Immature natural killer cell (primary cell): ENCODE results near the gene LAMA5. TPM values are rescaled to one million over a fixed set of nuclear protein-coding genes. Genes with fewer than 3 reads are reported as not detected.

Experiments used
- DNase-seq, 3 donors: peaks; one replicate each; pipeline ENCODE4 v3.0.0; 2022; ENCODE audit warnings: mixed read lengths in 1 of 3
- H3K27ac Mint-ChIP-seq, 6 donors: one replicate each; pipeline ENCODE4 v1.8.0; 2020; ENCODE audit warnings: mixed read lengths in 6 of 6, mild to moderate bottlenecking in 5 of 6, inconsistent platforms in 4 of 6, moderate library complexity in 3 of 6
- H3K27me3 Mint-ChIP-seq, 3 donors: one replicate each; pipeline ENCODE4 v1.8.0; 2020 to 2021; ENCODE audit warnings: low read depth in 3 of 3, mild to moderate bottlenecking in 3 of 3, mixed read lengths in 3 of 3, moderate library complexity in 3 of 3, inconsistent platforms in 1 of 3
- H3K36me3 Mint-ChIP-seq, 3 donors: one replicate each; pipeline ENCODE4 v1.8.0; 2020; ENCODE audit warnings: mixed read lengths in 3 of 3, inconsistent platforms in 2 of 3, mild to moderate bottlenecking in 2 of 3
- H3K4me1 Mint-ChIP-seq, 2 donors: one replicate each; pipeline ENCODE4 v1.8.0; 2020; ENCODE audit warnings: inconsistent platforms in 2 of 2, mild to moderate bottlenecking in 2 of 2, mixed read lengths in 2 of 2, moderate library complexity in 1 of 2
- H3K4me3 Mint-ChIP-seq, 5 donors: one replicate each; pipeline ENCODE4 v1.8.0; 2020; ENCODE audit warnings: mild to moderate bottlenecking in 5 of 5, mixed read lengths in 5 of 5, inconsistent platforms in 3 of 5, moderate library complexity in 3 of 5
- H3K9me3 Mint-ChIP-seq, 6 donors: one replicate each; pipeline ENCODE4 v1.8.0; 2020; ENCODE audit warnings: mild to moderate bottlenecking in 6 of 6, mixed read lengths in 6 of 6, inconsistent platforms in 4 of 6, moderate library complexity in 3 of 6
- polyA plus RNA-seq, 3 donors: library from polyadenylated mRNA; unstranded; fragments of 300-500 nt; fragmentation: Illumina TruSeq; gene quantifications; one replicate each; pipeline ENCODE4 v1.2.3, GENCODE V29; 2021

Gene LAMA5
- polyA plus RNA-seq, 3 donors from 2014 or later = 0.30 TPM; not detected in 2

DNA sequence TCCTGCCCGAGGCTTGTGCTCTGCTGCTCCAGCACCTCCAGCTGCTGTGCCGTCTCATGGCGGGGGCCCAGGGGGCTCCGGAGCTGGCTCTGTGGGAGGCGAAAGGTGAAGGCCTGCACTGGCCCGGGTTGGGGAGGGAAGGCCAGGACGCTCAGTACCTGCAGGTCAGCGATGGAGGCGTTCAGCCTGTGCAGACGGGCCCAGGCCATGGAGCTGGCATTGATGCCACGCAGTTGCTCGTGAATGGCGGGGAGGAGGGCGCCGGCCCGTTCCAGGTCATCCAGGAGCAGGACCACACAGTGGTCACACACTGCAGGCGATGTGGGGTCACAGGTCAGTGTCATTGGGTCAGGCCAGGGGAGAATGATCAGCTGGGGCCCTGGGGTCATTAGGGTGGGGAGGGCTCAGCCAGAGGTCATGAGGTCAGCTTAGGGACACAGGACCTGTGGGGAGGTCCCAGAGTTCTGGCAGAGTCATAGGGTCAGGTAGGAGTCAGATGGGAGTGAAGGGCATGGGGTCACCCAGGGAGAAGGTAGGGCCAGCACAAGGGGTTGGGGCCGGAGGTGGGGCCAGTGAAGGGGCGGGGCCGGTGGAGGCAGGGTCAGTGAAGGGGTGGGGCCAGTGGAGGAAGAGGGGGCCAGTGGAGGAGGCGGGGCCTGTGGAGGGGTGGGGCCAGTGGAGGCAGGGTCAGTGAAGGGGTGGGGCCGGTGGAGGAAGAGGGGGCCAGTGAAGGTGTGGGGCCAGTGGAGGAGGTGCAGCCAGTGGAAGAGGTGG, 46.3 kb downstream of the LAMA5 start:
- DNase-seq = peak in 1 of 3 donors; percentile 10
- H3K36me3 Mint-ChIP-seq = no peaks in the 10 kb centered on the region
- H3K27ac Mint-ChIP-seq = peak overlapping the region in 2 of 6 donors; percentile 36 to 39
- no peak overlapping the region for H3K4me3 Mint-ChIP-seq
- H3K4me1 Mint-ChIP-seq = no peaks in the 10 kb centered on the region
- peaks cover 0 to 8% (median 0%) of the 10 kb centered on the region in 3 donors for H3K27me3 Mint-ChIP-seq
- H3K9me3 Mint-ChIP-seq = no peaks in the 10 kb centered on the region

GRCh38 chr20:62319346-62319909, 47.7 kb downstream of the LAMA5 start:
- H3K9me3 Mint-ChIP-seq = no peaks in the 10 kb centered on the region
- no peak for DNase-seq
- H3K27ac Mint-ChIP-seq = peak overlapping the region in 1 of 6 donors; percentile 45
- no peaks in the 10 kb centered on the region for H3K4me1 Mint-ChIP-seq
- peaks cover 0 to 8% (median 0%) of the 10 kb centered on the region in 3 donors for H3K27me3 Mint-ChIP-seq
- no peak overlapping the region for H3K4me3 Mint-ChIP-seq
- H3K36me3 Mint-ChIP-seq = no peaks in the 10 kb centered on the region

GRCh38 chr20:62318400-62319345, 48.4 kb downstream of the LAMA5 start:
- Mint-ChIP-seq H3K4me3 (no peak overlapping the region), H3K9me3 (no peaks in the 10 kb centered on the region), H3K4me1 (no peaks in the 10 kb centered on the region), H3K27ac (no peak overlapping the region), H3K27me3 (peaks cover 0 to 8% (median 0%) of the 10 kb centered on the region in 3 donors), H3K36me3 (no peaks in the 10 kb centered on the region)
- no peak for DNase-seq

GRCh38 chr20:62317167-62317655, 49.9 kb downstream of the LAMA5 start:
- Mint-ChIP-seq H3K9me3 (no peaks in the 10 kb centered on the region), H3K27ac (no peak overlapping the region), H3K4me3 (no peak overlapping the region), H3K36me3 (no peaks in the 10 kb centered on the region), H3K4me1 (no peaks in the 10 kb centered on the region), H3K27me3 (peaks cover 0 to 8% (median 0%) of the 10 kb centered on the region in 3 donors)
- no peak for DNase-seq

- Mint-ChIP-seq H3K27me3 (peaks cover 0 to 6% (median 0%) of the 10 kb centered on the region in 3 donors), H3K9me3 (no peaks in the 10 kb centered on the region), H3K36me3 (no peaks in the 10 kb centered on the region), H3K4me3 (no peak overlapping the region), H3K27ac (no peak overlapping the region), H3K4me1 (no peaks in the 10 kb centered on the region)
- no peak for DNase-seq
These were observed 50.6 kb downstream of the LAMA5 start for GRCh38 chr20:62316331-62317166.

DNA sequence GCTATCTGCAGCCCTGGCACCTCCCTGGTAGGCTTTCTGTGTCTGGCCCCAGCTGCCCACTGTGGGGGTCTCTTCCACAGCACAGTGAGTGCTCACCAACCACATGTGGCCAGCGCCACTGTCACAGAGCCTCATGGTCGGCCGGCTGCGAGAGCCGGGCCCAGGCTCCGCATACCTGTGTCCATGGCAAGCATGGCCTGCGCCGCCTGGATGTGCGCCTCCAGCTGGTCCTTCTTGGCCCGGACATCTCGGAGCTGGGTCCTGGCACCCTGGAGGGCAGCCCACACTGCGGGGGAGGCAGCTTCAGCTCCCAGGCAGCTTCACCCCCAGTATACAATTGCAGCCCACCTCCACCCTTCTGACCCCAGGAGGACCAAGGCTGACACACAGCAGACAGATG, 51.3 kb downstream of the LAMA5 start:
- Mint-ChIP-seq H3K4me3 (no peak overlapping the region), H3K36me3 (no peaks in the 10 kb centered on the region), H3K9me3 (no peaks in the 10 kb centered on the region), H3K27ac (no peak overlapping the region), H3K4me1 (no peaks in the 10 kb centered on the region), H3K27me3 (peaks cover 0 to 6% (median 0%) of the 10 kb centered on the region in 3 donors)
- no peak for DNase-seq

- no peak for DNase-seq
- no peaks in the 10 kb centered on the region for H3K9me3 Mint-ChIP-seq
- H3K27ac Mint-ChIP-seq = no peak overlapping the region
- H3K4me1 Mint-ChIP-seq = no peaks in the 10 kb centered on the region
- peaks cover 0 to 4% (median 0%) of the 10 kb centered on the region in 3 donors for H3K27me3 Mint-ChIP-seq
- no peak overlapping the region for H3K4me3 Mint-ChIP-seq
- no peaks in the 10 kb centered on the region for H3K36me3 Mint-ChIP-seq
These were observed 52.3 kb downstream of the LAMA5 start for GRCh38 chr20:62314711-62315302.

- no peak for DNase-seq
- H3K36me3 Mint-ChIP-seq = no peaks in the 10 kb centered on the region
- peaks cover 0 to 2% (median 0%) of the 10 kb centered on the region in 3 donors for H3K27me3 Mint-ChIP-seq
- no peak overlapping the region for H3K4me3 Mint-ChIP-seq
- no peak overlapping the region for H3K27ac Mint-ChIP-seq
- H3K4me1 Mint-ChIP-seq = no peaks in the 10 kb centered on the region
- no peaks in the 10 kb centered on the region for H3K9me3 Mint-ChIP-seq
These were observed 52.8 kb downstream of the LAMA5 start for GRCh38 chr20:62314339-62314638.

DNA sequence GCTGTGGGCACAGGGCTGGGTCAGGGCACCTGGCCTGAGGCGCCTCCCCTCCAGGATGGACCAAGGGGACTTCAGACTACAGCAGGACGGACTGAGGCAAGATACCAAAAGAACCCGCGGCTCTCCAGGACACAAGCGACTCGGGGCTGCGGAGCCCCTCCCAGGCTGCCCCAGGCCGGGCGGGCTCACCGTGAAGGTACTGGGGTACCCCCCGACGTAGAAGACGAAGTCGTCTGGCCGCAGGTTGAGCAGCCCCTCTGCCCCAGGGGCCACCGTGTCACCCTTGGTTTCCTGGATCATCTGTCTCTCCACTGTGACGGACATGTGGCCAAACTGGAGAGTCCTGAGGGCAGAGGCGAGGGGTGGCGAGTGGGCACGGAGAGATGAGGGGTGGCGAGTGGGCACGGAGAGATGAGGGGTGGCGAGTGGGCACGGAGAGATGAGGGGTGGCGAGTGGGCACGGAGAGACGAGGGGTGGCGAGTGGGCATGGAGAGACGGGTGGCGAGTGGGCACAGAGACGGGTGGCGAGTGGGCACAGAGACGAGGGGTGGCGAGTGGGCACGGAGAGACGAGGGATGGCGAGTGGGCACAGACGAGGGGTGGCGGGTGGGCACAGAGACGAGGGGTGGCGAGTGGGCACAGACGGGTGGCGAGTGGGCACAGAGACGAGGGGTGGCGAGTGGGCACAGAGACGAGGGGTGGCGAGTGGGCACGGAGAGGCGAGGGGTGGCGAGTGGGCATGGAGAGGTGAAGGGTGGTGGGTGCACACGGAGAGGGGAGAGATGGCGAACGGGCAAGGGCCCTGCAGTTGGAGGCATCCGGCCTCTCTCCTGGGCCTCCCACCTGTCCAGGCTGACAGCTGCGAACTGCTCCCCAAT, 53.4 kb downstream of the LAMA5 start:
- no peak for DNase-seq
- no peaks in the 10 kb centered on the region for H3K36me3 Mint-ChIP-seq
- no peaks in the 10 kb centered on the region for H3K9me3 Mint-ChIP-seq
- H3K27me3 Mint-ChIP-seq = no peaks in the 10 kb centered on the region
- no peak overlapping the region for H3K27ac Mint-ChIP-seq
- H3K4me3 Mint-ChIP-seq = no peak overlapping the region
- H3K4me1 Mint-ChIP-seq = no peaks in the 10 kb centered on the region

GRCh38 chr20:62313021-62313420, 54.1 kb downstream of the LAMA5 start:
- H3K9me3 Mint-ChIP-seq = no peaks in the 10 kb centered on the region
- DNase-seq = no peak
- H3K4me1 Mint-ChIP-seq = no peaks in the 10 kb centered on the region
- H3K27ac Mint-ChIP-seq = no peak overlapping the region
- no peaks in the 10 kb centered on the region for H3K27me3 Mint-ChIP-seq
- no peaks in the 10 kb centered on the region for H3K36me3 Mint-ChIP-seq
- H3K4me3 Mint-ChIP-seq = no peak overlapping the region

- DNase-seq = no peak
- Mint-ChIP-seq H3K36me3 (no peaks in the 10 kb centered on the region), H3K27ac (no peak overlapping the region), H3K4me3 (no peak overlapping the region), H3K4me1 (no peaks in the 10 kb centered on the region), H3K27me3 (no peaks in the 10 kb centered on the region), H3K9me3 (no peaks in the 10 kb centered on the region)
These were observed 54.5 kb downstream of the LAMA5 start for GRCh38 chr20:62312662-62312977.

DNA sequence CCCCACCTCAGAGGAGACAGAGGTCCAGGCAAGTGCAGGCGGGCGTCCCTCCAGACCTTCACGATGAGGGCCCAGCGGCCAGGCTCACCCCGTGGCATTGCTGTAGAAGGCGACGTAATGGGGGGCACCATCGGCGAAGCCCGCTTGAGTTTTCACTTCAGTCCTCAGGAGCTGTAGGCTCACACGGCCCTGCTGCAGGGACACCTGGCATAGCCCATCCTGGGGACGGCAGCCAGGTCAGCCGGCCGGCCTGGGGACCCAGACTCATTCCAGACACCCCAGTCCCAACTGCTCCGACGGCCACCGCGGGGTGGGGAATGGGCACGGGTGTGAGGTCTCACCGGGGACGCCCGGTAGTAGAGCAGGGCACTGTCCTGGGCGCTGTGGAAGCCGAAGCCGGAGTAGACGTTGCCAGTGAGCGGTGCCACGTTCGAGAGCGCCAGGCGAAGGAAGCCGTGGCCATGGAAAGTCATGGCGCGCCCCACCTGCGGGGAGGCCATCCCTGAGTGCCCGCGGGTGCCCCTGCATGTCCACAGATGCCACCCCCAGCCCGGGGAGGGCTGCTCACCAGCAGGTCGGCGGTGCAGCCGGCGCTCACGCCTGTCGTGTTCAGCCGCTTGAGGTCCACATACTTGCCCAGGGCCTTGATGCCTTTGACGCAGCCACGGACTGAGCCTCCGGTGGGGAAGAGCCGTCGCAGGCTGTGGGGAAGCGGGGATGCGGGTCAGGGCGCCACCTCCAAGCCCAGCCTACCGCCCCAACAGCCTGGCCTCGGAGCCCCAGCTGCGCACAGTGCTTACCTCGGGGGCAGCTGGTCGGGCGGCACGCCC, 55.1 kb downstream of the LAMA5 start:
- no peak overlapping the region for H3K4me3 Mint-ChIP-seq
- no peak for DNase-seq
- no peaks in the 10 kb centered on the region for H3K27me3 Mint-ChIP-seq
- H3K36me3 Mint-ChIP-seq = no peaks in the 10 kb centered on the region
- H3K27ac Mint-ChIP-seq = no peak overlapping the region
- H3K4me1 Mint-ChIP-seq = no peaks in the 10 kb centered on the region
- H3K9me3 Mint-ChIP-seq = no peaks in the 10 kb centered on the region
